GM21576 (cell line): Measurements from ENCODE around the gene FOXJ3.

Source experiments
- ATAC-seq: cut with Tn5 transposase; IDR thresholded peaks from one replicate; pipeline ENCODE4 v1.9.1; 2021; ENCODE audit warnings: mild to moderate bottlenecking, moderate library complexity; ENCODE audit not compliant: unreplicated experiment

Gene FOXJ3

GRCh38 chr1:42171679-42172266 lies 163.3 kb downstream of the FOXJ3 start:
- ATAC-seq = no peak

- no peak for ATAC-seq
Measured at GRCh38 chr1:42170779-42171621, 164.0 kb downstream of the FOXJ3 start.

- ATAC-seq = no peak
Measured at GRCh38 chr1:42168763-42169162, 166.3 kb downstream of the FOXJ3 start.

- no peak for ATAC-seq
Measured at GRCh38 chr1:42168391-42168670, 166.7 kb downstream of the FOXJ3 start.

- ATAC-seq = no peak
Measured at GRCh38 chr1:42167611-42168390, 167.2 kb downstream of the FOXJ3 start.

GRCh38 chr1:42165511-42166210 lies 169.4 kb downstream of the FOXJ3 start:
- no peak for ATAC-seq

GRCh38 chr1:42164551-42165420 lies 170.2 kb downstream of the FOXJ3 start, which contains the start of gene GUCA2A:
TSS of gene GUCA2A (minus strand) at chr1:42164745. CDS start at chr1:42164712, 33 bp downstream.
- ATAC-seq = no peak

- ATAC-seq = no peak
Measured at GRCh38 chr1:42163536-42164503, 171.2 kb downstream of the FOXJ3 start.

- ATAC-seq = no peak
Measured at GRCh38 chr1:42163114-42163513, 171.9 kb downstream of the FOXJ3 start.

- ATAC-seq = no peak
Measured at GRCh38 chr1:42162181-42162580, 172.9 kb downstream of the FOXJ3 start.

- no peak for ATAC-seq
Measured at GRCh38 chr1:42158189-42158588, 176.8 kb downstream of the FOXJ3 start.

- ATAC-seq = no peak
Measured at GRCh38 chr1:42157667-42158066, 177.4 kb downstream of the FOXJ3 start.

- ATAC-seq = no peak
Measured at GRCh38 chr1:42155362-42155761, 179.7 kb downstream of the FOXJ3 start.

- no peak for ATAC-seq
Measured at GRCh38 chr1:42154685-42155084, 180.3 kb downstream of the FOXJ3 start.

- ATAC-seq = no peak
Measured at GRCh38 chr1:42153624-42154023, 181.4 kb downstream of the FOXJ3 start.

GRCh38 chr1:42152907-42153600 lies 182.0 kb downstream of the FOXJ3 start, which contains the start of gene GUCA2B:
TSS of gene GUCA2B (plus strand) at chr1:42153410. CDS start at chr1:42153451, 41 bp downstream.
- no peak for ATAC-seq

GRCh38 chr1:42152119-42152518 lies 182.9 kb downstream of the FOXJ3 start:
- no peak for ATAC-seq

GRCh38 chr1:42150651-42151050 lies 184.4 kb downstream of the FOXJ3 start:
- ATAC-seq = no peak
